Suprapubic skin (tissue), 4 donors: ENCODE data around the gene PRKACA. TPM values are rescaled to one million over a fixed set of nuclear protein-coding genes. Genes with fewer than 3 reads are reported as not detected.

Experiments
- DNase-seq, 2 donors: peaks; one replicate each; pipeline ENCODE4 v3.0.0-alpha.2; 2019; ENCODE audit warnings: low spot score in 2 of 2
- H3K27ac ChIP-seq: fragments of 200-600 bp; sonication (generic); one replicate; pipeline ENCODE4 v1.5.1; 2019
- H3K27me3 ChIP-seq: fragments of 200-600 bp; sonication (generic); one replicate; pipeline ENCODE4 v1.5.1; 2019
- H3K36me3 ChIP-seq: fragments of 200-600 bp; sonication (generic); one replicate; pipeline ENCODE4 v1.5.1; 2019
- H3K4me1 ChIP-seq: fragments of 200-600 bp; sonication (generic); one replicate; pipeline ENCODE4 v1.5.1; 2019
- H3K4me3 ChIP-seq: fragments of 200-600 bp; sonication (generic); one replicate; pipeline ENCODE4 v1.5.1; 2019; ENCODE audit warnings: mild to moderate bottlenecking
- H3K9me3 ChIP-seq: fragments of 200-600 bp; sonication (generic); one replicate; pipeline ENCODE4 v1.5.1; 2019
- CTCF ChIP-seq, 2 donors: fragments of 200-600 bp in 1 of 2; fragments of 450-650 bp in 1 of 2; sonication (generic) in 1 of 2; IDR thresholded peaks; one replicate each; pipeline ENCODE4 v1.5.1; 2016 to 2019; ENCODE audit warnings: antibody characterized with exemption in 2 of 2, mild to moderate bottlenecking in 1 of 2, moderate library complexity in 1 of 2
- EP300 ChIP-seq: sonication (generic); formaldehyde crosslinking; IDR thresholded peaks from one replicate; pipeline ENCODE4 v1.6.1; 2017; ENCODE audit warnings: antibody characterized with exemption
- POLR2A ChIP-seq, 2 donors: fragments of 450-650 bp; IDR thresholded peaks; one replicate each; pipeline ENCODE4 v1.6.1; 2017; ENCODE audit warnings: antibody characterized with exemption in 2 of 2, mild to moderate bottlenecking in 2 of 2, moderate library complexity in 2 of 2
- POLR2AphosphoS5 ChIP-seq, 3 donors: sonication (generic); formaldehyde crosslinking; IDR thresholded peaks; one replicate each; pipeline ENCODE4 v1.6.1; 2017; ENCODE audit warnings: antibody characterized with exemption in 3 of 3
- WGBS: methylation state at CpG from one replicate; pipeline ENCODE4 v1.1.5; 2018; 5-methylcytosine and 5-hydroxymethylcytosine counted together
- total RNA-seq, 4 donors: library from RNA; depleted of rRNA; stranded (reverse); fragments of >200 nt; gene quantifications; one replicate each; pipeline ENCODE4 v1.1.0, GENCODE V29; 2016

Gene PRKACA
- total RNA-seq, 4 donors from 2014 or later = 22.1 to 42.6 (median 31.2) TPM

GRCh38 chr19:14088634-14089411 is 28.7 kb downstream of the PRKACA start:
- 87% methylated on average over 27 of the region's 30 CpGs for WGBS
- DNase-seq = no peak

GRCh38 chr19:14086098-14086497 is 31.5 kb downstream of the PRKACA start:
- WGBS = 90% methylated on average over 5 of the region's 5 CpGs
- peaks cover 23% of the 10 kb centered on the region for H3K4me1 ChIP-seq

More at GRCh38 chr19:14088634-14089411, 28.7 kb downstream of the PRKACA start:
- no peak for TF ChIP-seq POLR2A (IDR thresholded peaks at IDR 0.05)
- TF ChIP-seq CTCF (IDR thresholded peaks at IDR 0.05) = no peak
- no peak for TF ChIP-seq POLR2AphosphoS5 (IDR thresholded peaks at IDR 0.05)
- TF ChIP-seq EP300 = no peak
- H3K9me3 ChIP-seq = no peaks in the 10 kb centered on the region
- H3K27ac ChIP-seq = no peak overlapping the region
- no peaks in the 10 kb centered on the region for H3K27me3 ChIP-seq
- peaks cover 23% of the 10 kb centered on the region for H3K4me1 ChIP-seq
- peak overlapping the region; percentile 92 for H3K4me3 ChIP-seq
- H3K36me3 ChIP-seq = peaks cover 11% of the 10 kb centered on the region

GRCh38 chr19:14085309-14085995 is 32.1 kb downstream of the PRKACA start, which contains the start of gene C19orf67:
Gene C19orf67, minus strand, starts transcription at chr19:14085783. Its CDS starts 156 bp downstream, at chr19:14085627.
- no peak within 1 kb of the TSS for H3K27ac ChIP-seq
- H3K36me3 ChIP-seq = peaks cover 11% of the 10 kb centered on the region
- no peak within 1 kb of the TSS for H3K4me3 ChIP-seq
- 70% methylated on average over 37 of the region's 54 CpGs for WGBS
- no peaks in the 10 kb centered on the region for H3K27me3 ChIP-seq
- DNase-seq = no peak
- peaks cover 27% of the 10 kb centered on the region for H3K4me1 ChIP-seq
- H3K9me3 ChIP-seq = no peaks in the 10 kb centered on the region
- TF ChIP-seq POLR2AphosphoS5 (IDR thresholded peaks at IDR 0.05) (no peak), CTCF (IDR thresholded peaks at IDR 0.05) (no peak), EP300 (no peak), POLR2A (IDR thresholded peaks at IDR 0.05) (no peak)

More at GRCh38 chr19:14086098-14086497, 31.5 kb downstream of the PRKACA start:
- DNase-seq = no peak
- Histone ChIP-seq H3K4me3 (no peak overlapping the region), H3K9me3 (no peaks in the 10 kb centered on the region), H3K36me3 (peaks cover 11% of the 10 kb centered on the region), H3K27me3 (no peaks in the 10 kb centered on the region), H3K27ac (no peak overlapping the region)
- TF ChIP-seq EP300 (no peak), CTCF (IDR thresholded peaks at IDR 0.05) (no peak), POLR2A (IDR thresholded peaks at IDR 0.05) (no peak), POLR2AphosphoS5 (IDR thresholded peaks at IDR 0.05) (no peak)

GRCh38 chr19:14082675-14082960 is 34.9 kb downstream of the PRKACA start:
- DNase-seq = no peak
- peaks cover 27% of the 10 kb centered on the region for H3K4me1 ChIP-seq
- H3K9me3 ChIP-seq = no peaks in the 10 kb centered on the region
- 0% methylated on average over 1 of the region's 1 CpG for WGBS
- TF ChIP-seq CTCF (IDR thresholded peaks at IDR 0.05) (no peak), POLR2AphosphoS5 (IDR thresholded peaks at IDR 0.05) (no peak), EP300 (no peak), POLR2A (IDR thresholded peaks at IDR 0.05) (no peak)
- H3K27ac ChIP-seq = peak overlapping the region; percentile 89
- H3K36me3 ChIP-seq = peaks cover 1% of the 10 kb centered on the region
- H3K27me3 ChIP-seq = no peaks in the 10 kb centered on the region
- H3K4me3 ChIP-seq = peak overlapping the region; percentile 77
